SK-N-SH treated with all-trans-retinoic acid at 6 μM for 48 hours (cell line): ENCODE results near the gene BRD1.

Source experiments
- ATAC-seq: fragments of 200-7000 bp; cut with Tn5 transposase; 3 replicates; pipeline ENCODE4 v1.9.1; 2020; ENCODE audit warnings: mild to moderate bottlenecking, moderate library complexity
- ARNTL ChIP-seq: fragments of 450-650 bp; formaldehyde crosslinking; IDR thresholded peaks from 2 replicates; pipeline ENCODE4 v1.5.0; 2020; ENCODE audit warnings: low read depth, mild to moderate bottlenecking, moderate library complexity, borderline replicate concordance
- BACH2 ChIP-seq: fragments of 250-450 bp; sonication (Bioruptor Pico); IDR thresholded peaks from 2 replicates; pipeline ENCODE4 v1.9.0; 2021; ENCODE audit warnings: mild to moderate bottlenecking, borderline replicate concordance
- CSDC2 ChIP-seq: fragments of 250-450 bp; sonication (Bioruptor Pico); IDR thresholded peaks from 2 replicates; pipeline ENCODE4 v1.5.0; 2020; ENCODE audit warnings: mild to moderate bottlenecking, moderate library complexity
- ESRRG ChIP-seq: fragments of 250-450 bp; sonication (Bioruptor Pico); IDR thresholded peaks from 2 replicates; pipeline ENCODE4 v1.6.1; 2021; ENCODE audit warnings: mild to moderate bottlenecking
- GLIS3 ChIP-seq: fragments of 250-450 bp; sonication (Bioruptor Pico); IDR thresholded peaks from 2 replicates; pipeline ENCODE4 v1.5.0; 2020; ENCODE audit warnings: mild to moderate bottlenecking, moderate library complexity
- ISL1 ChIP-seq: fragments of 250-450 bp; sonication (Bioruptor Pico); IDR thresholded peaks from 2 replicates; pipeline ENCODE4 v2.1.2; 2022; ENCODE audit warnings: mild to moderate bottlenecking, moderate library complexity
- OSR1 ChIP-seq: fragments of 250-450 bp; sonication (Bioruptor Pico); IDR thresholded peaks from 2 replicates; pipeline ENCODE4 v1.8.0; 2022; ENCODE audit warnings: moderate library complexity, mild to moderate bottlenecking, inconsistent platforms
- PPARA ChIP-seq: fragments of 250-450 bp; sonication (Bioruptor Pico); IDR thresholded peaks from 2 replicates; pipeline ENCODE4 v1.5.0; 2020; ENCODE audit warnings: mild to moderate bottlenecking, borderline replicate concordance
- SNAI2 ChIP-seq: fragments of 250-450 bp; sonication (Bioruptor Pico); IDR thresholded peaks from 2 replicates; pipeline ENCODE4 v1.5.0; 2020; ENCODE audit warnings: mild to moderate bottlenecking, moderate library complexity
- TCF4 ChIP-seq: fragments of 250-450 bp; sonication (Bioruptor Pico); IDR thresholded peaks from 2 replicates; pipeline ENCODE4 v1.8.0; 2021; ENCODE audit warnings: mild to moderate bottlenecking, moderate library complexity, borderline replicate concordance
- TOX ChIP-seq: fragments of 250-450 bp; sonication (Bioruptor Pico); IDR thresholded peaks from 2 replicates; pipeline ENCODE4 v1.8.0; 2021; ENCODE audit warnings: mild to moderate bottlenecking, moderate library complexity, borderline replicate concordance
- ZC3H10 ChIP-seq: fragments of 250-450 bp; sonication (Bioruptor Pico); IDR thresholded peaks from 2 replicates; pipeline ENCODE4 v1.5.1; 2021; ENCODE audit warnings: mild to moderate bottlenecking, moderate library complexity
- ZFP3 ChIP-seq: fragments of 250-450 bp; sonication (Bioruptor Pico); IDR thresholded peaks from 2 replicates; pipeline ENCODE4 v1.5.0; 2020; ENCODE audit warnings: mild to moderate bottlenecking, moderate library complexity
- ZNF70 ChIP-seq: fragments of 450-650 bp; formaldehyde crosslinking; IDR thresholded peaks from 2 replicates; pipeline ENCODE4 v1.5.0; 2020; ENCODE audit warnings: mild to moderate bottlenecking, moderate library complexity
- ZNF8 ChIP-seq: fragments of 450-650 bp; formaldehyde crosslinking; IDR thresholded peaks from 2 replicates; pipeline ENCODE4 v1.5.0; 2020; ENCODE audit warnings: mild to moderate bottlenecking, moderate library complexity
- TF ChIP-seq, protein P1 (sequence below): fragments of 250-450 bp; sonication (Bioruptor Pico); IDR thresholded peaks from 2 replicates; pipeline ENCODE4 v1.5.0; 2020; ENCODE audit warnings: mild to moderate bottlenecking, moderate library complexity
- TF ChIP-seq, protein P2 (sequence below): fragments of 250-450 bp; sonication (Bioruptor Pico); IDR thresholded peaks from 2 replicates; pipeline ENCODE4 v1.5.1; 2020; ENCODE audit warnings: low read depth, mild to moderate bottlenecking, moderate library complexity
- TF ChIP-seq, protein P3 (sequence below): fragments of 250-450 bp; sonication (Bioruptor Pico); IDR thresholded peaks from 2 replicates; pipeline ENCODE4 v1.8.0; 2020; ENCODE audit warnings: mild to moderate bottlenecking, moderate library complexity, borderline replicate concordance
- TF ChIP-seq, protein P4 (sequence below): fragments of 250-450 bp; sonication (Bioruptor Pico); IDR thresholded peaks from 2 replicates; pipeline ENCODE4 v1.5.1; 2021; ENCODE audit warnings: mild to moderate bottlenecking, moderate library complexity
- TF ChIP-seq, protein P5 (sequence below): fragments of 250-450 bp; sonication (Bioruptor Pico); IDR thresholded peaks from 2 replicates; pipeline ENCODE4 v1.8.0; 2021; ENCODE audit warnings: low read depth, mild to moderate bottlenecking, moderate library complexity, borderline replicate concordance

The BRD1 gene

DNA sequence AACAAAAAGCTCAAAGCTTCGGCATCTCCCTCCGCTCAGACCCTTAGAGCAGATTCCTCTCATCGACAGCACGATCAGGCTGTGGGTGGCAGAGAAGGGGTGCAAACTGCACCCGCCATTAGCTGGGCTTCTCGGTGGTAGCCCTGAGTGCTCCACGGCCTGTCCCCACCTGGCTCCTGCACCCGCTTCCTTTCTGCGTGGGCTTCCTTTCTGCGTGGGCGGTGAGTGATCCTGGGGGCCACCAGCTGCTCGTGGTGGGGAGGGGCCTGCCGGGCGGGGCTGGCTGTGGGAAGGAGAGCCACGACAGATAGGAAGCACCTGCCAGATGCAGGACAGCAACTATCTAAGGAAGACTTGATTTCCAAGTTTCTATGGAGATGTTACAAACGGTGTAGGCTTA lies 55.0 kb downstream of the BRD1 start:
- no peak for ATAC-seq

DNA sequence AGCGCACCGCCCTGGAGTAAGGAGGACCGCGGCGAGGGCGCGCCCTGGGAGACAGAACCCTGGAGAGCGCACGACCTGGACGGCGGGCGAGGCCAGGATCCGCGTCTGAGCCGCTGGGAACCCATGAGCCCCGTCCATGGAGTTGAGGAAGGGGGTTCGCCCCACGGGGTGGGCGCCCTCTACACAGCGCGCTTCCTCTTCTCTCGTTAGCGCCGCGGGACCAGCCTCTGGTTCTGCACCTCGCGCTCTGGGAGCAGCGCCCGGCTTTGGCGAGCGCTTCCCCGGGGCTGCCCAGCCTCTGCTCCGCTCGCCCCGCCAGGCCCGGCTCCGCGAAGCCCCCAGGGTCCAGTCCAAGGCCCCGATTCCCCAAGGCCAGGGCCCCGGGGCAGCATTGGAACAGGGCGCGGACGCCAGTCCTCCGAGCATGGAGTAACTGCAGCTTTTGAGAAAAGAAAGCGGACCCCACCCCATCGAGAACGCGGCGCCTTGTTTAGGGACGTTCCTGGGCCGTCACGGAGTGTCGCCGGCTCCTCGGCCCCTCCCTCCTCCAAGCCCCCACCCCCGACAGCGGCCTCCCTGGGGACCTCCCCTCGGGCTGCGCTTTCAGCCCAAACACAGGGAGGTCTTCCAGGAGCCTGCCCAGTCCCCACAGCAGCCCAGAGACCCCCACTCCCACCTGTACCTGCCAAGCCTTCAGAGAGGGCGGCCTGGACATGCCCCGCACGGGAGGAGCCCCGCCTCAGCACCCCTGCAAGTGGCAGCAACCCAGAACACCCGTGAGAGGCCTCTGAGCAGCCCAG lies 56.2 kb downstream of the BRD1 start:
- TF ChIP-seq ZFP3 (CRISPR knock-in tag), result no peak
- TF ChIP-seq, protein P1, sequence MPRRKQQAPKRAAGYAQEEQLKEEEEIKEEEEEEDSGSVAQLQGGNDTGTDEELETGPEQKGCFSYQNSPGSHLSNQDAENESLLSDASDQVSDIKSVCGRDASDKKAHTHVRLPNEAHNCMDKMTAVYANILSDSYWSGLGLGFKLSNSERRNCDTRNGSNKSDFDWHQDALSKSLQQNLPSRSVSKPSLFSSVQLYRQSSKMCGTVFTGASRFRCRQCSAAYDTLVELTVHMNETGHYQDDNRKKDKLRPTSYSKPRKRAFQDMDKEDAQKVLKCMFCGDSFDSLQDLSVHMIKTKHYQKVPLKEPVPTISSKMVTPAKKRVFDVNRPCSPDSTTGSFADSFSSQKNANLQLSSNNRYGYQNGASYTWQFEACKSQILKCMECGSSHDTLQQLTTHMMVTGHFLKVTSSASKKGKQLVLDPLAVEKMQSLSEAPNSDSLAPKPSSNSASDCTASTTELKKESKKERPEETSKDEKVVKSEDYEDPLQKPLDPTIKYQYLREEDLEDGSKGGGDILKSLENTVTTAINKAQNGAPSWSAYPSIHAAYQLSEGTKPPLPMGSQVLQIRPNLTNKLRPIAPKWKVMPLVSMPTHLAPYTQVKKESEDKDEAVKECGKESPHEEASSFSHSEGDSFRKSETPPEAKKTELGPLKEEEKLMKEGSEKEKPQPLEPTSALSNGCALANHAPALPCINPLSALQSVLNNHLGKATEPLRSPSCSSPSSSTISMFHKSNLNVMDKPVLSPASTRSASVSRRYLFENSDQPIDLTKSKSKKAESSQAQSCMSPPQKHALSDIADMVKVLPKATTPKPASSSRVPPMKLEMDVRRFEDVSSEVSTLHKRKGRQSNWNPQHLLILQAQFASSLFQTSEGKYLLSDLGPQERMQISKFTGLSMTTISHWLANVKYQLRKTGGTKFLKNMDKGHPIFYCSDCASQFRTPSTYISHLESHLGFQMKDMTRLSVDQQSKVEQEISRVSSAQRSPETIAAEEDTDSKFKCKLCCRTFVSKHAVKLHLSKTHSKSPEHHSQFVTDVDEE, result no peak
- TF ChIP-seq ESRRG (CRISPR knock-in tag), result no peak
- no peak for TF ChIP-seq ZNF8
- no peak for TF ChIP-seq OSR1 (CRISPR knock-in tag)
- no peak for TF ChIP-seq GLIS3
- ATAC-seq, result no peak

More for the DNA sequence above, 55.0 kb downstream of the BRD1 start:
- TF ChIP-seq BACH2 (CRISPR knock-in tag) (no peak), ZC3H10 (CRISPR knock-in tag) (no peak), ISL1 (CRISPR knock-in tag) (no peak), TCF4 (CRISPR knock-in tag) (no peak), ZFP3 (CRISPR knock-in tag) (no peak), ESRRG (CRISPR knock-in tag) (no peak), GLIS3 (no peak), ARNTL (CRISPR knock-in tag) (no peak), ZNF8 (no peak), CSDC2 (CRISPR knock-in tag) (no peak), ZNF70 (no peak), SNAI2 (no peak), TOX (no peak)
- TF ChIP-seq, protein P1, result no peak
- TF ChIP-seq, protein P2, sequence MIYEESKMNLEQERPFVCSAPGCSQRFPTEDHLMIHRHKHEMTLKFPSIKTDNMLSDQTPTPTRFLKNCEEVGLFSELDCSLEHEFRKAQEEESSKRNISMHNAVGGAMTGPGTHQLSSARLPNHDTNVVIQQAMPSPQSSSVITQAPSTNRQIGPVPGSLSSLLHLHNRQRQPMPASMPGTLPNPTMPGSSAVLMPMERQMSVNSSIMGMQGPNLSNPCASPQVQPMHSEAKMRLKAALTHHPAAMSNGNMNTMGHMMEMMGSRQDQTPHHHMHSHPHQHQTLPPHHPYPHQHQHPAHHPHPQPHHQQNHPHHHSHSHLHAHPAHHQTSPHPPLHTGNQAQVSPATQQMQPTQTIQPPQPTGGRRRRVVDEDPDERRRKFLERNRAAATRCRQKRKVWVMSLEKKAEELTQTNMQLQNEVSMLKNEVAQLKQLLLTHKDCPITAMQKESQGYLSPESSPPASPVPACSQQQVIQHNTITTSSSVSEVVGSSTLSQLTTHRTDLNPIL, result no peak
- TF ChIP-seq, protein P3, sequence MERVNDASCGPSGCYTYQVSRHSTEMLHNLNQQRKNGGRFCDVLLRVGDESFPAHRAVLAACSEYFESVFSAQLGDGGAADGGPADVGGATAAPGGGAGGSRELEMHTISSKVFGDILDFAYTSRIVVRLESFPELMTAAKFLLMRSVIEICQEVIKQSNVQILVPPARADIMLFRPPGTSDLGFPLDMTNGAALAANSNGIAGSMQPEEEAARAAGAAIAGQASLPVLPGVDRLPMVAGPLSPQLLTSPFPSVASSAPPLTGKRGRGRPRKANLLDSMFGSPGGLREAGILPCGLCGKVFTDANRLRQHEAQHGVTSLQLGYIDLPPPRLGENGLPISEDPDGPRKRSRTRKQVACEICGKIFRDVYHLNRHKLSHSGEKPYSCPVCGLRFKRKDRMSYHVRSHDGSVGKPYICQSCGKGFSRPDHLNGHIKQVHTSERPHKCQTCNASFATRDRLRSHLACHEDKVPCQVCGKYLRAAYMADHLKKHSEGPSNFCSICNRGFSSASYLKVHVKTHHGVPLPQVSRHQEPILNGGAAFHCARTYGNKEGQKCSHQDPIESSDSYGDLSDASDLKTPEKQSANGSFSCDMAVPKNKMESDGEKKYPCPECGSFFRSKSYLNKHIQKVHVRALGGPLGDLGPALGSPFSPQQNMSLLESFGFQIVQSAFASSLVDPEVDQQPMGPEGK (CRISPR knock-in tag), result no peak
- TF ChIP-seq, protein P4, sequence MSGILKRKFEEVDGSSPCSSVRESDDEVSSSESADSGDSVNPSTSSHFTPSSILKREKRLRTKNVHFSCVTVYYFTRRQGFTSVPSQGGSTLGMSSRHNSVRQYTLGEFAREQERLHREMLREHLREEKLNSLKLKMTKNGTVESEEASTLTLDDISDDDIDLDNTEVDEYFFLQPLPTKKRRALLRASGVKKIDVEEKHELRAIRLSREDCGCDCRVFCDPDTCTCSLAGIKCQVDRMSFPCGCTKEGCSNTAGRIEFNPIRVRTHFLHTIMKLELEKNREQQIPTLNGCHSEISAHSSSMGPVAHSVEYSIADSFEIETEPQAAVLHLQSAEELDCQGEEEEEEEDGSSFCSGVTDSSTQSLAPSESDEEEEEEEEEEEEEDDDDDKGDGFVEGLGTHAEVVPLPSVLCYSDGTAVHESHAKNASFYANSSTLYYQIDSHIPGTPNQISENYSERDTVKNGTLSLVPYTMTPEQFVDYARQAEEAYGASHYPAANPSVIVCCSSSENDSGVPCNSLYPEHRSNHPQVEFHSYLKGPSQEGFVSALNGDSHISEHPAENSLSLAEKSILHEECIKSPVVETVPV (CRISPR knock-in tag), result no peak

DNA sequence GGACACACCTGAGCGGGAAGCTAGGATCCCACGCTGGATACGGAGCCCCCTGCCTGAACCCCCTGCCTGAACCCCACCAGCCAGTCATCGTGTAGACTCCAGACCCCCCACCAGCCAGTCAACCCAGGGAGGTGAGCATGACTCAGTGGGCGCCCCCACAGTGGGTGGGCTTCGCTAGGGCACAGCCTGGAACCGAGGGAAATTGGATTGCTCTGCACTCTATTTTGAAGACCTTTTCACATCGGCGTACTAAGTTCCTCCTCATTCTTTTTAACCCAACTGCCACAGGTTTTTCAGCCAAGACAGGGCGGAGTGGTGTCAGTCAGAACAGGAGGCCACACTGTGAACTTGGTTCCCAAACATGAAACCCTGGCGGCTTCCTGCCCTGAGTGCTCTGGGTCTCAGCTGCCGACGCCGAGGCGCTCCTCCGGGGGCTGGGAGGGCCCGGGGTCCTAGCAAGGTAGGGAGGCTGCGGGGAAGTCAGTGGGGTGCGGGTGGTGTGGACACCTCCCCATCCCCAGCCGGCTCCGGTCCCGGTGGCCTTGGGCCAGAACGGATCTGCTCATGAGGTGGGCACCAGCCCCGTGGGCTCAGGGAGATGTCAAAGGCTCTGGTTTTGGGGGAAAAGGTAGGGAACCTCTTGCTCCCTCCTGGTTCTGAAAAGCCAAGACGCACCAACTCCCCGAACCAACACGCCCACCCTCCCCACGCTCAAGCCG lies 57.0 kb downstream of the BRD1 start:
- ATAC-seq, result no peak
- no peak for TF ChIP-seq PPARA (CRISPR knock-in tag)
- TF ChIP-seq, protein P5, sequence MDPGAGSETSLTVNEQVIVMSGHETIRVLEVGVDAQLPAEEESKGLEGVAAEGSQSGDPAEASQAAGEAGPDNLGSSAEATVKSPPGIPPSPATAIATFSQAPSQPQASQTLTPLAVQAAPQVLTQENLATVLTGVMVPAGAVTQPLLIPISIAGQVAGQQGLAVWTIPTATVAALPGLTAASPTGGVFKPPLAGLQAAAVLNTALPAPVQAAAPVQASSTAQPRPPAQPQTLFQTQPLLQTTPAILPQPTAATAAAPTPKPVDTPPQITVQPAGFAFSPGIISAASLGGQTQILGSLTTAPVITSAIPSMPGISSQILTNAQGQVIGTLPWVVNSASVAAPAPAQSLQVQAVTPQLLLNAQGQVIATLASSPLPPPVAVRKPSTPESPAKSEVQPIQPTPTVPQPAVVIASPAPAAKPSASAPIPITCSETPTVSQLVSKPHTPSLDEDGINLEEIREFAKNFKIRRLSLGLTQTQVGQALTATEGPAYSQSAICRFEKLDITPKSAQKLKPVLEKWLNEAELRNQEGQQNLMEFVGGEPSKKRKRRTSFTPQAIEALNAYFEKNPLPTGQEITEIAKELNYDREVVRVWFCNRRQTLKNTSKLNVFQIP (CRISPR knock-in tag), result no peak
- no peak for TF ChIP-seq ZFP3 (CRISPR knock-in tag)
- TF ChIP-seq ZNF8, result no peak
- TF ChIP-seq, protein P1, result no peak
